Epidermal melanocyte (primary cell): Measurements from ENCODE around the gene SULF2.

ENCODE experiments used
- DNase-seq: peaks from one replicate; pipeline ENCODE4 v3.0.0; 2011; ENCODE audit warnings: low spot score; ENCODE audit not compliant: insufficient read length

The SULF2 gene

GRCh38 chr20:47652301-47652700, 133.0 kb downstream of the SULF2 start:
- DNase-seq = no peak

DNA sequence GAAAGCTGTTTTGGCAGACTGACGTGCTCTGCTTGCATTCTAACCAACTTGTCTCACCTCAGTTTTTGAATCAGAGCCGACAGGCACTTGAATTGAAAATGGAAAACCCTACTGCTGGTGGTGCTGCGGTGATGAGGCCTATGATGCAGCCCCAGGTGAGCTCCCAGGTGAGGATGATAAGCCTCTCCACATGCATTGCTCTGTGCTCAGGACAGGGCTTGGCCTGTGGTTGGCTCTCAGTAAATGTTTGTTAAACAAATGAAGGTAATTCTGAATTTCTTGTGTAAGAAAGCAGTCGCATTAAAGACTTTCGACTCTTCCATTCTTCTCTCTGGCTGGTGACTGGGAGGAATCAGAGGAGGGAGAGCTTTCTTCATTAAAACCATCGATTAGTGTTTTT, 136.3 kb downstream of the SULF2 start:
- DNase-seq = no peak

GRCh38 chr20:47647994-47648393, 137.3 kb downstream of the SULF2 start:
- no peak for DNase-seq

GRCh38 chr20:47645632-47646031, 139.6 kb downstream of the SULF2 start:
- no peak for DNase-seq

- DNase-seq = no peak
Observed at GRCh38 chr20:47642624-47643023, 142.7 kb downstream of the SULF2 start.

GRCh38 chr20:47642118-47642517, 143.2 kb downstream of the SULF2 start:
- no peak for DNase-seq

- DNase-seq = no peak
Observed at GRCh38 chr20:47638851-47639250, 146.4 kb downstream of the SULF2 start.

GRCh38 chr20:47635256-47635655, 150.0 kb downstream of the SULF2 start:
- no peak for DNase-seq

DNA sequence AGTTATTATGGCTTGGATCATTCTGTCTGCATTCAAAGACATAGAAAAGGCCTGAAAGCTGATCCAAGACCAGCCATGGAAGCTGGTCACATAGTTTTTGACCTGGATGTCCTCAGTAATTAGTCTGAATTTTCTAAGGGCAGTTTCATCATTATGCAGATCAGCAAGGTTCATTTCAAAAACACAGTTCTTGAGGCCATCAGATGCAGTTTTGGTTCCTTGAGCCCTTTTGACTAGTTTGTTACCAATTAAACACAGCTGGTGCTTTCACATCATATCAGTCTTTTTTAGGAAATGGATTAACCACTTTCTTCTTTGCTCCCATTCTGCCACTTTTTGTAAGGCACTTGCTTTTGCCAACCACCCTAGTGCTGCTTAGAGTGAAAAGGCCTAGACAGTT, 154.2 kb downstream of the SULF2 start:
- DNase-seq = no peak

- DNase-seq = no peak
Observed at GRCh38 chr20:47629907-47630306, 155.4 kb downstream of the SULF2 start.

DNA sequence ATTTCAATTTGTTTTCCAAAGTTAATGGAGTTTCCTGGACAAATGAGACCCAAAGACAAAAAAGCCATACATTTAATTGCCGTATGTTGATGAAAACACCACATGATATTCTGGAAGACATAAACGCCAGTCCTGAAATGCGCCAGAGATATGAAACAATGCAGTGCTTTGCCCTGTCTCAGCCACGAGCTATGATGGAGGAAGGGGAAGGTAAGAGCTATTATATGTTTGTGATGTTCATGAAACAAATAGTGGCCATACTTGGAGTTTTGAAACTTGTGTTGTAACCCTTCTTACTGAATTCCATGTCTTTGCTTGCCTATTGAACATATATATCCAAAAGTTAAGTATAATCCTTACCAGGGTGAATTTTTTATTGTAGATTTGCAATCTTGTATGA, 157.7 kb downstream of the SULF2 start:
- no peak for DNase-seq

DNA sequence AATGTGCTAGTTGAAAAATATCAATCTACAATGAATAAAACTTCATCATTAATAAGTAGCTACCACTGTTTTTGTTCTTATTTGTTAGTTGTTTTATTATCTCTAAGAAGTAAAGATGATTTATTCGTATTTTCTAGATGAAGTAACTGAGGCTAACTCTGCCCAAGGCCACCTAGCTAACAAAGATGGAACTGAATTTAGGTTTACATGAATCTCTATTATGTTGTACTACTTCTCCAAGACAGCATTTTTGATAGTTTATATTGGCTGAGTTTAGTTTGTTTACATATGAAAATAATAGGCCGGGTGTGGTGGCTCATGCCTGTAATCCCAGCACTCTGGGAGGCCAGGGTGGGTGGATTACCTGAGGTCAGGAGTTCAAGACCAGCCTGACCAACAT, 162.1 kb downstream of the SULF2 start:
- DNase-seq = no peak

DNA sequence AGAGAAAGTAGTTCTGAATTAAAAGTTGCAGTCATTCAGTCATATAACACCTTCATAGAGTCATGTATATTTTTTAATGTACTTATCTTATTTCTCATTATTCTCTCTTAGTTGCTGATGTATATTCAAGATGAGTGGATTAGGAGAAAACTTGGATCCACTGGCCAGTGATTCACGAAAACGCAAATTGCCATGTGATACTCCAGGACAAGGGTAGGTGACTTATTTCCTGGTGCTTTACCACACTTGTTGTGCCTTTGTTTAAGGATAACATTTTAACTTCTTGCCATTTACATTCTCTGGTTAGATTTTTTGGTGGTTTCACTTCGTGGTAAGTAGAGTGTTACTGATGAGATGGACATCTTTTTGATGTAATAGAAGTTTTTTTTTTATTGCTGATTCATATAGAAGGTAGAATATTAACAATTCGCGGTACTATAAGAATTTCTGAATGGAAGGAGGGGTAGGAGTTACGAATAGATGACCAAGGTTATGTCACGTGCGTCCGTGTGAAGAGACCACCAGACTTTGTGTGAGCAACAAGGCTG, 163.1 kb downstream of the SULF2 start:
- DNase-seq = no peak

- DNase-seq = peak; percentile 30
Observed at GRCh38 chr20:47620808-47621805, 164.2 kb downstream of the SULF2 start.

GRCh38 chr20:47618479-47618878, 166.8 kb downstream of the SULF2 start:
- DNase-seq = no peak

- no peak for DNase-seq
Observed at GRCh38 chr20:47614703-47615309, 170.5 kb downstream of the SULF2 start.

GRCh38 chr20:47612670-47613069, 172.6 kb downstream of the SULF2 start:
- DNase-seq = no peak

DNA sequence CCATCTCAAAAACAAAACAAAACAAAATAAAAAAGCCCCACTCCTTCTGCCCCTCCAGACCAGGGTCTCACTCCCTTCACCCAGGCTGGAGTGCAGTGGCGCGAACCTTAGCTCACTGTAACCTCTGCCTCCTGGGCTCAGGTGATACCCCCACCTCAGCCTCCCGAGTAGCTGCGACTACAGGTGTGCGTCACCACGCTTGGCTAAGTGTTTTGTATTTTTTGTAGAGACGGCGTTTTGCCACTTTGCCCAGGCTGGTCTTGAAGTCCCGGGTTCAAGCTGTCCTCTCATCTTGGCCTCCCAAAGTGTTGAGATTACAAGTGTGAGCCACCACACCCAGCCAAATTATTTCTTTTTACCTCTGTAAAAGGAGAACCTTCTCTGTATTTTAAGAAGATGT, 173.5 kb downstream of the SULF2 start:
- DNase-seq = no peak

DNA sequence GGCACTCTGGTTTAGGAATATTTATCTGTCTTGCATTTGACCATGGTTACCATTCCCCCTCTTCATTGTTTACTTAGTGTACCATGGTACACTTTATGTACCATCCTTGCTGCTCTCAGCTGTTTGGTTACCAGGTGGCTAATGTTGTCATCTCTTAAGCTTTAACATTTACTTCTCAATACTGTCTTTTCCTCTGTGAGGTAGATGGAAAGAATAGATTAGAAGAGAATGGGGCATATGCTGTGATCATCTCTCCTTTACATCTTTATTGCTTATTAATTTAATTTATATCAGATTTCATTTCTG, 174.4 kb downstream of the SULF2 start:
- no peak for DNase-seq

DNA sequence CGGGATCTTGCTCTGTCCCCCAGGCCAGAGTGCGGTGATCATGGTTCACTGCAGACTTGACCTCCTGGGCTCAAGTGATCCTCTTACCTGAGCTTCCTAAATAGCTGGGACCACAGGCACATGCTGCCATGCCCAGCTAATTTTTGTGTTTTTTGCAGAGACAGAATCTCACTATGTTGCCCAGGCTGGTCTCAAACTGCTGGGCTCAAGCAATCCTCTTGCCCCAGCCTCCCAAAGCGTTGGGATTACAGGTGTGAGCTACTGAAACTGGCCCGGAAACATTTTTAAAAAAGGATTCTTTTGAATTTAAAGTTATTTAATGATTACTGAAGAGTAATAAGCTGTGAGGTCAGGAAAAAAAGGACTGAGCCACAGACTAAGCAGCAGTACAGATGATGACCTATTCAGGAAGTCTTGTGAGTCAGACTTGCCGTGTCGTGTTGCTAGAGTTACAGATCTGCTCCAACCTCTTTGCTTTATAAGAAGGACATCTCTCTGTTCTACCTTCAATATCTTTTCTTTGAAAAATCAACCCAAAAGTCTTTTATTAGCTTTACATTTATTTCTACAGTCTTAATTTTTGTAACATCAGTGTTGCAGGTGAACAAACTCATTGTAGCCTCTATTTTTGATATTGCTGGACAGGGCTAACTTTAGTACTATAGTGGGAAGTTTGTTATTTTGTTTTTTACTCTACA, 174.9 kb downstream of the SULF2 start:
- peak; percentile 30 for DNase-seq

DNA sequence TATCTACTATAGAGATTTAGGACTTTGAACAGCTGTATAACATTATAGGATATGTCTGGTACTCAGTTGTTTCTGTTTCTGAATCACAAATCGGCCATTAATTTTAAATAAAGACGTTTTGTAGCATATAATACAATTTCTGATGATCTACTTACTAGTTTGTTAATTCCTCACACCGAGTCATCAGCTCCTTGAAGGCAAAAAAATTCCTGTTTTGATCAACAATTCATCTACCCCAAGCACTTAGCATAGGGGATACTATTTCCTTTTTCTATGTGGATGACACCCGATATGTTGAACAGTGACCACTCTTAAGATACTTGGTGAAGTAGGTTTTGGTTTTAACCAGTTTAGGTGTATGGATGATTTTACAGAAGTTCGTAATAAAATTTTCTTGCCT, 176.3 kb downstream of the SULF2 start:
- DNase-seq = no peak
